PC-9 (cell line): Measurements from ENCODE around the gene TRIM10. TPM values are rescaled to one million over a fixed set of nuclear protein-coding genes. Genes with fewer than 3 reads are reported as not detected.

Experiments used
- BruUV-seq: library from RNA; stranded (reverse); fragments of 400-500 nt; replicated peaks from 2 replicates; lab custom pipeline; 2021; lab: Mats Ljungman, UMichigan
- CTCF ChIA-PET: fragments of 300-600 bp; sonication (Branson Sonifier 250); formaldehyde crosslinking; loops from one replicate; lab custom pipeline; 2022; ENCODE audit warnings: antibody characterized with exemption; lab: Charles Lee
- POLR2A ChIA-PET: fragments of 300-600 bp; sonication (Branson Sonifier 250); formaldehyde crosslinking; loops from one replicate; lab custom pipeline; 2022; ENCODE audit warnings: antibody characterized with exemption; ENCODE audit not compliant: unreplicated experiment; lab: Charles Lee
- DNase-seq, 2 experiments: peaks; one replicate each; pipeline versions ENCODE4 v3.0.0 to v3.0.0-alpha.2; 2015 to 2022; ENCODE audit warnings: mixed read lengths in 1 of 2
- H2AFZ ChIP-seq: fragments of 200-600 bp; sonication (generic); 2 replicates; pipeline ENCODE4 v1.8.1; 2017; ENCODE audit warnings: antibody characterized with exemption
- H3F3A ChIP-seq: fragments of 200-600 bp; sonication (generic); 2 replicates; pipeline ENCODE4 v1.8.1; 2017; ENCODE audit warnings: antibody characterized with exemption, mild to moderate bottlenecking, low read depth; ENCODE audit not compliant: insufficient read depth
- H3K27ac ChIP-seq: fragments of 200-600 bp; sonication (generic); 2 replicates; pipeline ENCODE4 v1.6.1; 2016; ENCODE audit warnings: mixed run types
- H3K27me3 ChIP-seq: fragments of 200-600 bp; sonication (generic); 2 replicates; pipeline ENCODE4 v1.6.1; 2016; ENCODE audit warnings: low read depth, mixed run types; ENCODE audit not compliant: insufficient read depth
- H3K36me3 ChIP-seq: fragments of 200-600 bp; sonication (generic); 2 replicates; pipeline ENCODE4 v1.6.1; 2016; ENCODE audit warnings: low read depth, mixed run types
- H3K4me1 ChIP-seq: fragments of 200-600 bp; sonication (generic); replicated peaks from 2 replicates; pipeline ENCODE4 v1.6.1; 2016; ENCODE audit warnings: mixed run types; ENCODE audit not compliant: insufficient read depth
- H3K4me2 ChIP-seq: fragments of 200-600 bp; sonication (generic); 2 replicates; pipeline ENCODE4 v1.6.1; 2017; ENCODE audit warnings: mixed run types
- H3K4me3 ChIP-seq: fragments of 200-600 bp; sonication (generic); 2 replicates; pipeline ENCODE4 v1.6.1; 2016; ENCODE audit warnings: mixed run types
- H3K79me2 ChIP-seq: fragments of 200-600 bp; sonication (generic); 2 replicates; pipeline ENCODE4 v1.6.1; 2017; ENCODE audit warnings: low read depth, mixed run types
- H3K9me2 ChIP-seq: fragments of 200-600 bp; sonication (generic); 2 replicates; pipeline ENCODE4 v1.8.1; 2017; ENCODE audit warnings: mild to moderate bottlenecking; ENCODE audit not compliant: insufficient read depth
- H3K9me3 ChIP-seq: fragments of 200-600 bp; sonication (generic); 2 replicates; pipeline ENCODE4 v1.8.1; 2016; ENCODE audit warnings: low read depth; ENCODE audit not compliant: insufficient read depth
- H4K20me1 ChIP-seq: fragments of 200-600 bp; sonication (generic); 2 replicates; pipeline ENCODE4 v1.8.1; 2017; ENCODE audit not compliant: insufficient read depth
- CTCF ChIP-seq: fragments of 200-600 bp; sonication (generic); conservative IDR thresholded peaks from 2 replicates; pipeline ENCODE4 v1.6.1; 2017; ENCODE audit warnings: mixed run types, antibody characterized with exemption, mild to moderate bottlenecking, moderate library complexity
- EZH2 ChIP-seq: fragments of 200-600 bp; sonication (generic); IDR thresholded peaks from 2 replicates; pipeline ENCODE4 v1.8.0; 2017; ENCODE audit warnings: antibody characterized with exemption, low read depth
- intact Hi-C: fragments of 100-400 bp; cut with micrococcal nuclease; formaldehyde crosslinking; loops from one replicate; pipeline ENCODE4 v1.10.0; 2022; ENCODE audit not compliant: unreplicated experiment
- total RNA-seq: library from RNA; stranded (reverse); gene quantifications from 2 replicates; pipeline ENCODE4 v1.2.3, GENCODE V29; 2021

Gene TRIM10
- total RNA-seq, 1 experiment from 2014 or later, result not detected

- Histone ChIP-seq H3K4me1 (peaks cover 54% of the 10 kb centered on the region), H2AFZ (no peak overlapping the region), H3K27me3 (no peaks in the 10 kb centered on the region), H3K4me2 (peak overlapping the region; percentile 87), H3K4me3 (peak overlapping the region; percentile 55; the same call in 1 of the 2 replicates), H3K9me3 (no peaks in the 10 kb centered on the region), H3F3A (peaks cover 52% of the 10 kb centered on the region; the same call in 1 of the 2 replicates), H3K36me3 (peaks cover 7% of the 10 kb centered on the region; the same call in 1 of the 2 replicates), H3K9me2 (no peaks in the 10 kb centered on the region), H3K27ac (no peak overlapping the region), H3K79me2 (peaks cover 7% of the 10 kb centered on the region), H4K20me1 (no peaks in the 10 kb centered on the region)
- ChIA-PET CTCF (interaction anchor here (0.6 to 2.4 kb wide), 9 partner anchors 11 to 456 kb away, joined by 3 to 28 read pairs (median 4); no protein-coding TSS in a partner anchor), POLR2A (interaction anchor here (0.6 to 0.7 kb wide), 3 partner anchors 11 to 404 kb away, joined by 3 to 8 read pairs (median 3); no protein-coding TSS in a partner anchor)
- TF ChIP-seq EZH2 (no peak), CTCF (peak; percentile 94)
- BruUV-seq, result no TSS peak
- intact Hi-C loops, result loop anchor here (1.0 to 5.0 kb wide), 6 partner anchors 28 to 224 kb away; partner anchors contain the start of genes POLR1H, PPP1R11, TRIM26 and TRIM39
- peak; percentile 72 to 85 for DNase-seq
These were observed 57.8 kb downstream of the TRIM10 start for GRCh38 chr6:30102970-30103871.

GRCh38 chr6:30102414-30102969, 58.5 kb downstream of the TRIM10 start:
- Histone ChIP-seq H3K9me3 (no peaks in the 10 kb centered on the region), H3K27ac (peak overlapping the region; percentile 29; the same call in 1 of the 2 replicates), H3K4me2 (peak overlapping the region; percentile 87), H3K9me2 (no peaks in the 10 kb centered on the region), H3K36me3 (peaks cover 2% of the 10 kb centered on the region; the same call in 1 of the 2 replicates), H3F3A (peaks cover 52% of the 10 kb centered on the region; the same call in 1 of the 2 replicates), H3K4me3 (peak overlapping the region; percentile 55; the same call in 1 of the 2 replicates), H3K27me3 (no peaks in the 10 kb centered on the region), H2AFZ (peak overlapping the region; percentile 78), H3K79me2 (peaks cover 2% of the 10 kb centered on the region), H4K20me1 (no peaks in the 10 kb centered on the region), H3K4me1 (peaks cover 56% of the 10 kb centered on the region)
- TSS peak; percentile 49 for BruUV-seq
- intact Hi-C loops, result loop anchor here (1.0 to 5.0 kb wide), 3 partner anchors 35 to 225 kb away; partner anchors contain the start of genes PPP1R11, TRIM26 and TRIM39
- DNase-seq, result no peak
- TF ChIP-seq CTCF (no peak), EZH2 (no peak)
- CTCF ChIA-PET, result interaction anchor here (0.9 to 2.4 kb wide), 5 partner anchors 11 to 119 kb away, joined by 4 to 28 read pairs (median 5); no protein-coding TSS in a partner anchor
- POLR2A ChIA-PET, result interaction anchor here (0.6 to 1.0 kb wide), 5 partner anchors 10 to 403 kb away, joined by 3 to 6 read pairs (median 3); partner anchors contain the start of gene POLR1H

Other genes starting within 250 kb of the TRIM10 start
- gene HLA-A, start 218.7 kb downstream of the TRIM10 start, total RNA-seq, result 168 and 261 TPM in 2 replicates
- 33.3 and 37.6 TPM in 2 replicates for gene POLR1H, start 99.9 kb downstream of the TRIM10 start, total RNA-seq
- gene PPP1R11, start 94.0 kb downstream of the TRIM10 start, total RNA-seq, result 48.3 and 49.3 TPM in 2 replicates
- 7.3 and 7.5 TPM in 2 replicates for gene RNF39, start 85.4 kb downstream of the TRIM10 start, total RNA-seq
- not detected in 2 replicates for gene TRIM31, start 48.1 kb downstream of the TRIM10 start, total RNA-seq
- gene TRIM40, start 25.1 kb downstream of the TRIM10 start, total RNA-seq, result not detected in 2 replicates
- gene TRIM15, start 2.3 kb upstream of the TRIM10 start, total RNA-seq, result not detected in 2 replicates
- gene TRIM26, start 52.2 kb upstream of the TRIM10 start, total RNA-seq, result 45.3 and 53.9 TPM in 2 replicates
- gene TRIM39, start 165.7 kb upstream of the TRIM10 start, total RNA-seq, result 12.5 and 14.4 TPM in 2 replicates
- 58.9 and 72.5 TPM in 2 replicates for gene RPP21, start 183.9 kb upstream of the TRIM10 start, total RNA-seq